NCI-H345 treated with DMSO at 0.1 percent for 48 hours (cell line): ENCODE data around the gene CDR2.
"Not testable (repeated sequence)": the region's sequence is repeated elsewhere in the genome, so short reads cannot be mapped to it uniquely, and the experiment has no call there.

Source experiments
- DNase-seq: peaks from one replicate; lab custom pipeline; 2025; ENCODE audit not compliant: unreplicated experiment; lab: John Stamatoyannopoulos, UW

Gene CDR2

GRCh38 chr16:22375963-22376640, 1.7 kb upstream of the CDR2 start:
- DNase-seq, result no peak

DNA sequence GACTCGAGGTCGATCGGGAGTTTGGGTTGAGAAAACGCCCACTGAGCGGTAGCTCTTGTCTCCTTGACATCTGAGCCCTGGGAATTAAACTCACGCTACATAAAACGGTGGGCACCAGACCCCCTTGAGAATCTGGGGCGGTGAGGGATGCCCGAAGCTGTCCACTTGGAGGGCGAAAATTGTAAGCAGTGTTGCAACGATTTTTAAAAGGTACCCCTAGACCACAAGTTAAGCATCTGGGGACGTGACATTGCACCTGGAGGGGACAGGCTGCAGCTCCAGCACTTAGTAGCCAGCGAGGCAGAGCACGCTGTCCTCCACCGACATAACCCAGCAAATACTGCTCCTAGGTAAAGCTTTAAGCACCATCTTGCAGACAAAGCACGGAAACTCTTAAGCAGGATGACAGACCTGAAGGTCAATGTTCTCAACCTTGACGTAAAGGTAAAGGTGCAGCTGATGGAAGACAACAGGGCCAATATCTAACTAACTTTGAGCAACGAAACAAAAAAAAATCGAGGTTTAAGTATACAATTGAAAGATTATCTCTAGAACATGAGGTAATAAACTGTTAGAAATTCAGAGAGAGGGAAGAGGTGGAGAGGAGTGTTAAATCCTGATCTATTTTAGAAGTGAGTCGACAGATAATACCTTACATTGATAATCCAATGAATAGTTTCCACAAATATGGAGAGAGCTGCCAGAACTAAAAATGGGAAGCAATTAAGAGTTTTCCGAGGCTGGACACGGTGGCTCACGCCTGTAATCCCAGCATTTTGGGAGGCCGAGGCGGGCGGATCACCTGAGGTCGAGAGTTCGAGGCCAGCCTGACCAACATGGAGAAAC, 921 bp upstream of the CDR2 start:
- DNase-seq, result peak; percentile 46

DNA sequence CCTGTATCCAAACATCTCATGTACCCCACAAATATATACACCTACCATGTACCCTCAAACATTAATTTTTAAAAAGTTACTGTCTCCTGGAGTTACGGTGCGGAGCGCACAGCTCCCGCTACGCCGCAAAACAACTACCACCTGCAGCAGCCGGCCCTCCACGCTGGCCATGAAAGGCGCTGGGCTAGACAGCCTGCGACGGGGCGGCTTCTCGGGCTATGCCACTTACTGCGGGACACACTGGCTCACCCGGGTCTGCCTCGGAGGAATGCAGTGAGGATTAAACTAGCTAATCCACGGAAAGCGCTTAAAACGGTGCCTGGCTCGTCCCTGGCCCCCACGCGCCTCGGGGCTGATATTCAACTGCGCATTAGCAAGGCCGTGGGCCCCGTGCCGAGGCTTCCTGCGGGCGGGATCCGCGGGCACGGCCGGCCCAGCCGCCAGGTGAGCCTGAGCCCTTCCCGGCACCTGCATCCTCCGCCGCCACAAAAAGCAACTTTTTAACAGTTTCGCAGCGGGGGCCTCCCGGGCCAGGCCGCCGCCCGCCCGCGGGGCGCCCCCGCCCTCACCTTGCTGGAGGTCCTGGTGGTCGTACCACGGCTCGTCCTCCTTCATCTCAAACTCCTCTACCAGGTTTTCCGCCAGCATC, 633 bp downstream of the CDR2 start:
- DNase-seq, result no peak

GRCh38 chr16:22372882-22373661, 1.3 kb downstream of the CDR2 start:
- DNase-seq, result no peak

- no peak for DNase-seq
These were observed 4.2 kb downstream of the CDR2 start for GRCh38 chr16:22370038-22370820.

DNA sequence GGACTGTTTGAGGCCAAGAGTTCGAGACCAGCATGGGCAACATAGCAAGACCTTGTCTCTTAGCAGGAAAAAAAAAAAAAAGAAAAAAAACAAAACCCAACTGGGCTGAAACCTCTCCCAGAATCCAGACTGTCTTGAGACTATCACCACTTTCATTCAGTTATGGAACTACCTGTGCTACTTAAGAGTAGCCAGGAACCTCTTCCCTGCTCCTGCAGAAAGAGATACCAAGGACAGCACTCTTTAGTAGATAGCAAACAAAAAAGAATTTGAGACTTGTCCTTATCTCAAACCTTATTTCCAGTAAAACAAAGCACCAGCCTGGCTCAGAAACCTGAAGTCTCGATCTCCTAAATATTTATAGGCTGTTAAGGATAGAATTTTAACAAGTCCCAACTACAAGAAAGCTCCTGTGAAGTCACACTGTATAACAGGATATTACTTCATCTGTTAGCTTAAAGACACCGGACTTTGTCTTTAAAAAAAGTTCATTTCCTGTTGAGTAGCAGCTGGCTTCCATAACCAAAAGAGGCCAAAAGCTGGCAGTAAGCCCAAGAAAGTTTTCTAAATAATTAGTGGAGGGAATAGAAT, 5.1 kb downstream of the CDR2 start:
- DNase-seq, result no peak

DNA sequence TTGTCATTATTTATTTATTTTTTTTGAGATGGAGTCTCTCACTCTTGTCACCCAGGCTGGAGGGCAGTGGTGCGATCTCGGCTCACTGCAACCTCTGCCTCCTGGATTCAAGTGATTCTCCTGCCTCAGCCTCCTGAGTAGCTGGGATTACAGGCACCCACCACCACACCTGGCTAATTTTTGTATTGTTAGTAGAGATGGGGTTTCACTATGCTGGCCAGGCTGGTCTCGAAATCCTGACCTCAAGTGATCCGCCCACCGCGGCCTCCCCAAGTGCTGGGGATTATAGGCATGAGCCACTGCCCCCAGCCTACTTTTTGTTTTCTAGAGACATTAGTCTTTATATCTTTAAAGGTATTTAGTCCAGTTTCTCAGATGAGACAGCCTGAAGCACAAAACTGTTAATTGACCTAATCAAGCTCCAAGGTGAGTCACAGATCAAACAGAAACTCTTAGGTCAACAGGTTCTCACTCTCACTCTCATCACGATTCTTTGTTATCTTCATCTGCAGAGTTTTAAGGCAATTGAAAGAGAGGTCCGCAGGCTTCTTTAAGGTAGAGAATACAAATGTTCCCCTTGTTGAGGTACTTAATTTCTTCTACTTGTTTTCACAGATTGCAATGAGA, 6.1 kb downstream of the CDR2 start:
- DNase-seq, result not testable (repeated sequence)

GRCh38 chr16:22366889-22367288, 7.5 kb downstream of the CDR2 start:
- no peak for DNase-seq

DNA sequence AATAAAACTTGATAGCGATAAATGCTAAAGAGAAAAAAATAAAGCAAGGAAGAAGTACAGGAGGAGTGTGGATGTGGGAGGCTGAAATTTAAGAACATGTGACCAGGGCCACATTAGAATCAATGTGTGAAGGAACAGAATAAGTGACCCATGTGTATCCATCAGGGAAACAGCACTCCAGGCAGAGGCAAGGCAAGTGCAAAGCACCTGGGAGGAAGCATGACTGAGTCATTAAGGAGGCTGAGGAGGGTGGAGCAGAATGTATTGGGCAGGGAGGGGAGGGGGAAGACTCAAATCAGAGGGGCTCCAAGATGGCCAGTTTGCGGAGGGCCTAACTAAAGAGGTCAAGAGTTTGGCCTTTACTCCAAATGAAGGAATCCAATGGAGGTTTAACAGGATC, 8.0 kb downstream of the CDR2 start:
- DNase-seq, result no peak

- DNase-seq, result no peak
These were observed 10.2 kb downstream of the CDR2 start for GRCh38 chr16:22364241-22364640.

- no peak for DNase-seq
These were observed 13.3 kb downstream of the CDR2 start for GRCh38 chr16:22360963-22361659.

DNA sequence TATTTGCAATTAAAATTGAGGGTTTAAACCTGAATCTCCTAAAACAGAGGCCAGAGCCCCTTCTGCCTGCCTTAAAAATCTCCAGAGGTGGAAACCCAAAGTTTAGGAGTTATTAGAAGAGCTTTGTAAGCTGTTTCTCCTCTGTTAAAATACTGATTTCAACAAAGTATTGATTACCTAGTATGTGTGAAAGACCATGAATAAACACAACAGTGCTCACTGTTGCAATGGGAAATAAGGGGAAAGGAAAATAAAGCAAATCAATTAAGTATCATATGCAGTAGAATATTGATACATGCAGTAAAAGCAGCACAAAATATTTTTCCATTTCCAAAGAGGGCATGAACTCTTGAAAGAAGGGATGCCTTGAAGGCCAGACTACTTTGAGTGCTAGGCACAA, 14.7 kb downstream of the CDR2 start:
- DNase-seq, result no peak

DNA sequence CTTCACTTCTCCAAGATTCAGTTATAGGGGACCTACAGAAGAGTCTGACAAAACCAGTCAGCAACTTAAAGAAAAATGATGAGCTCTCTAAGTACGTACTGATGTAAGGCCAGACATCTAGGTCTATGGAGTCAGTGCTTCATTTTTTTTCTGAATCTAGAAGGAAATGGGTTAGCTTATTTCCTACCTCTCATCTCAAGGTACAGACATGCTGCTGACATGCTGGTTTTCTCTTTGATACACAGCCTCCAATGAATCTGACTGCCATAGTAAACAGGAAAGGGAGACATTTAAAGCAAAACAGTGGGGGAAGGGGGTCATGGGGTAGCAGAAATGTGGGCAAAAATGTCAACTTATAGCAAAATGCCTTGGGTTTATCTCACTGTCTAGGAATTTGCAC, 16.4 kb downstream of the CDR2 start:
- DNase-seq, result no peak

DNA sequence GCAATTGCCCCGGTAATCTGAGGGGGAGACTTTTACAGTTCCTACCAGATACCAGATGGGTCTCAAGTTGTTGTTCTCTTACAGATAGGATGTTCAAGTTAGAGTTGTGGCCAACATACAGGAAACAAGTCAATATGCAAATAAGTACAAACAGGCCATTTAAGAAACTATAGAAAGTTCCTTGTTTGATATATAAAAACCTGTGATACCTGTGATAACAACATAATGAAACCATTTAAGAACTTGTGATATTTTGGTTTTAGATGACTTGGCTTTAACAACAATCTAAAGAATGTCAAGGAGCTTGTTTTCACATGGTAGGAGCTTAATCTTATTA, 16.8 kb downstream of the CDR2 start:
- no peak for DNase-seq

DNA sequence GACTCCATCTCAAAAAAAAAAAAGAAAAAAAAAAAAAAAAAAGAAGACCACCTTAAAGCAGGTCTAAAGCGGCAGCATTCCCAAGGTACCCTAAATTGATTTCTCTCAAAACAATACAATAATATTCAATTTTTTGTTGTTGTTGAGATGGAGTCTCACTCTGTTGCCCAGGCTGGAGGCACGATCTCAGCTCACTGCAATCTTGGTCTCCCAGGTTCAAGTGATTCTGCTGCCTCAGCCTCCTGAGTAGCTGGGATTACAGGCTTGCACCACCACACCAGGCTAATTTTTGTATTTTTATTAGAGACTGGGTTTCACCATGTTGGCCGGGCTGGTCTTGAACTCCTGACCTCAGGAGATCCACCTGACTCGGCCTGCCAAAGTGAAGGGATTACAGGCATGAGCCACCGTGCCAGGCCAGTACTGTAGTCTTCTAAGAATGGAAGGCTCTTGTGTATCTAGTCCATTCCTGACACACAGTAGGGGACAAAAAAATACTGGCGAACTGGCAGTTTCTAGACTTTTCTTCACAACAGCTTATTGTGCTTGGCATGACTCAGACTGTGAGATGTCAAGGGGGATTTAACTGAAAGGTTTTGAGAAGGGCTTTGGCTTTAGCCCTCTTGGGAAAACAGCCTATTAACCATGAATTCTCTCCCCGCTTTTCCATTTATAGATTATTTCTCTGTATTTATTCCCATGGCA, 17.3 kb downstream of the CDR2 start:
- no peak for DNase-seq

GRCh38 chr16:22355487-22355908, 18.9 kb downstream of the CDR2 start:
- DNase-seq, result no peak

- no peak for DNase-seq
These were observed 20.4 kb downstream of the CDR2 start for GRCh38 chr16:22353933-22354541.
